Activated T-cell treated with anti-CD3 and anti-CD28 coated beads for 48 hours (primary cell): ENCODE data around the gene RGS3.
A peak's percentile ranks its signal among the peaks of the same experiment; 100 is the strongest.

Experiments
- DNase-seq: peaks from one replicate; pipeline ENCODE4 v3.0.0-alpha.2; 2020; ENCODE audit warnings: low read depth

The RGS3 gene

DNA sequence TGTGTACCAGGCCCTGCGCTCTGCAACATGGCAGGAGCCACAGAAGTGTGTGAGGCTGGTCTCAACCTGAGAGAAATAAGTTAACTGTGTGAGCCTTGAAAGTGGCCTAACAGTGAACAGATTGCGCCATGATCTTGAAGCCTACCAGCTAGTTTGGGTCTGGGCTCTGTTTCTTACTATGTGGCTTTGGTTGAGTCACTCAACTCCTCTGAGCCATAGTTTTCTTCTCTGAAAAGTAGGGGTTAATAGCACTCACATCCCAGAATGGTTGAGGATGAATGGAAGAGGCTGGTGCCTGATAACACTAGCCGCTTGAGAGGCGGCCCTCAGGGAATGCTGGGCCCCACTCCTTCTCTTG, 121.5 kb downstream of the RGS3 start:
- DNase-seq: no peak

DNA sequence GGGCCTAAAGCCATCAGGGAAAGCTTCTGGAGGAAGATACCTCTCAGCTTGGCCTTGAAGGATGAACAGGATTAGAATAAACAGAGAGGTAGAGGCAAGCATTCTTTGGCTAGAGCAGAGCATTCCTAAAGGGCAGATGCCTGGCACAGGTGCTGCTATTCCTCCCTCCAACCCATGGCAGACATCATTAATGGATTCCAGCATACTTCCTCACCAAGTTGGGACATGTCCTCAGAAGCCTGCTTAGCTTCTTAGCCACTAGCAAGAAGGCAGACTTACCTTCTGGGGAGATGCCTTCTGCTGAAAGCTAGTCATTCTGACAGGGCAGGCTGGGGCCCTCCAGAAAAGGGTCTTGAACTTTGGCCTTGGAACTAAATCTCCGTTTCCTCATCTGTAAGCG, 122.0 kb downstream of the RGS3 start:
- DNase-seq: no peak

- DNase-seq: no peak
These were observed 124.0 kb downstream of the RGS3 start for GRCh38 chr9:113587471-113588031.

DNA sequence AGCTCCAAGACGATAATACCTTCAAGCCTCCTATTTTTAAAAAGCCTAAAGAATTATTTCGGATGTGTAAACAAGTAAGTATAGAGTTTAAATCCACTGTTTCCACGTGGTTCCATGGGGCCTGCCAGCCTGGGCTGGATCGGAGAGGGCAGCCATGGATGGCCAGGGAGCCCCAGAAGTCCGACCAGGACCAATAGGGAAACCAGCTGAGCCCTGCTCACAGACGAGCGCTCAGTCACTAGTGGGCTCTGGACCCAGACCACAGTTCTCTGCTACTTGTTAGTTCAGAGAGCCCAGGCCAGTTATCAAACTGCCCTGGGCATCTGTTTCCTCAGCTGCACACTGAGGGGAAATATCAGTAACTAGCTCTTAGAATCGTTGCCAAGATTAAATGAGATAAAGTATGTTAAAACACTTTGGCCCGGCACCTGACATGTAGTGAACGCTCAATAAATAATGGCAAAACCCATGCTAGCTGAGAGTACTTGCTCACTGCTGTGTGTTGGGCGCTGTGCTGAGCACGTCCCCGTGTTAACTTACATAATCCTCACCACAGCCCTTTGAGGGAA, 124.8 kb downstream of the RGS3 start:
- no peak for DNase-seq

DNA sequence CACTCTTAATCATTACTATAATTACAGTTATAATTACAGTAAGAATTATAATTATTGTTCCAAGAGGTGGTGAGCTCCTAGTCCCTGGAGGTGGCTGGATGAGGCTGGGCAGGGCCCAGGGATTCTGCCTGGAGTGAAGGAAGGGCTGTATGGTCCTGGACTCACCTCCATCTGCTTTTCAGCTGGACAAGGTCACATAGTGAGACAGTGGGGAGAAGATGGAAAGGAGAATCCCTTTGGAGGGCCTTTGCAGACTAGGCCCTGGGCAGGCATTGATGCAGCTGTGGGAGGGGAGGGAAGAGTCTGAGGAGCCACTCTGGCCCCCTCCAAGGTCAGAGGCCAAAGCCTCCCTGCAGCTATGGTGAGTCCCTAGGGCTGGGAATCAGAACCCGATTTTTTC, 125.4 kb downstream of the RGS3 start:
- DNase-seq: no peak

- DNase-seq: no peak
These were observed 125.9 kb downstream of the RGS3 start for GRCh38 chr9:113589407-113589806.

- no peak for DNase-seq
These were observed 126.4 kb downstream of the RGS3 start for GRCh38 chr9:113589890-113590289.

DNA sequence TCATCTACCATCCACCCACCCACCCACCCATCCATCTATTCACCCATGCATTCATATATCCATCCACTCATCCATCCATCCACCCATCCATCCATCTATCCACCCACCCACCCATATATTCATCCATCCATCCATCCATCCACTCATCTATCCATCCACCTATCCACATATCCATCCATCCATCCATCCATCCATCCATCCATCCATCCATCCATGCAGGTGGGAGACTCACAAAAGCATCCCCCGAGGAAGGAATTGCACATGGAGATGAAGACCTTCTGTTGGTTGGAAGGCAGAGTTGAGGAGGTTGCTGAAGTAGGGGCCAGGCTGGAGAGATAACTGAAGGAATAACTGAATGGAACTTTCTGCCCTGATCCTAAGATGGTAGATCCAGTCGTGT, 126.9 kb downstream of the RGS3 start:
- no peak for DNase-seq

GRCh38 chr9:113590991-113591898, 127.7 kb downstream of the RGS3 start:
- DNase-seq: peak; percentile 71

DNA sequence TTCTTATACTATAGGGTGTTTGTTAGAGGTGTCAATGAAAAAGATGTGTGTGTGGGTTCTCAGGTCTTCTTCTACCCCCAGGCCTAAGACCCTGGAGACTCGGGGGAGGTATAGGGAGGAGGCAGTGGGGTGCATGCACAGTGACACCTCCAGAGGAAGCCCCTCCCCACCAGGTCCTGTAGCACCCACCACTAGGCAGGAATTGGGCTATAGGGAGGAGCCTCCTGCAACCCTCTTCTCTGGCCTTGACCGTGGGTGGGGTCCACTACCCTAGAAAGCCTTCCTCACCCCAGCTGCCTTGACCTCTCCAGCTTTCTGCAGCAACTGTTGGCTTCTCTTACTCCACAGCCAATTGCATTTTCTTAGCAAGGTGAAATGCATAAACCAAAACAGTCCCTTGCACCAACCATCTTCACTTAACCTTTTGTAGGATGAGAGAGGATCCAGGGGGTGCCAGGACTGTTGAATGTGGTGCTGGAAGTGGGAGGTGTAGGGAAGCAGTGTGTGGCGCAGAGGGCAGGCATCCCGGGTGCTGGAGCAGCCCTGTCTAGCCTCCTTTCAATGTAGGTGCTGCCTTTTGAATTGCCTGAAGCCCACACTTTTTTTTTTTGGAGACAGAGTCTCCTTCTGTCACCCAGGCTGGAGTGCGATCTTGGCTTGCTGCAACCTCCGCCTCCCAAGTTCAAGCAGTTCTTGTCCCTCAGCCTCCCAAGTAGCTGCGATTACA, 128.5 kb downstream of the RGS3 start:
- no peak for DNase-seq

GRCh38 chr9:113592876-113593575, 129.5 kb downstream of the RGS3 start:
- DNase-seq: no peak

GRCh38 chr9:113593682-113594281, 130.3 kb downstream of the RGS3 start:
- no peak for DNase-seq

DNA sequence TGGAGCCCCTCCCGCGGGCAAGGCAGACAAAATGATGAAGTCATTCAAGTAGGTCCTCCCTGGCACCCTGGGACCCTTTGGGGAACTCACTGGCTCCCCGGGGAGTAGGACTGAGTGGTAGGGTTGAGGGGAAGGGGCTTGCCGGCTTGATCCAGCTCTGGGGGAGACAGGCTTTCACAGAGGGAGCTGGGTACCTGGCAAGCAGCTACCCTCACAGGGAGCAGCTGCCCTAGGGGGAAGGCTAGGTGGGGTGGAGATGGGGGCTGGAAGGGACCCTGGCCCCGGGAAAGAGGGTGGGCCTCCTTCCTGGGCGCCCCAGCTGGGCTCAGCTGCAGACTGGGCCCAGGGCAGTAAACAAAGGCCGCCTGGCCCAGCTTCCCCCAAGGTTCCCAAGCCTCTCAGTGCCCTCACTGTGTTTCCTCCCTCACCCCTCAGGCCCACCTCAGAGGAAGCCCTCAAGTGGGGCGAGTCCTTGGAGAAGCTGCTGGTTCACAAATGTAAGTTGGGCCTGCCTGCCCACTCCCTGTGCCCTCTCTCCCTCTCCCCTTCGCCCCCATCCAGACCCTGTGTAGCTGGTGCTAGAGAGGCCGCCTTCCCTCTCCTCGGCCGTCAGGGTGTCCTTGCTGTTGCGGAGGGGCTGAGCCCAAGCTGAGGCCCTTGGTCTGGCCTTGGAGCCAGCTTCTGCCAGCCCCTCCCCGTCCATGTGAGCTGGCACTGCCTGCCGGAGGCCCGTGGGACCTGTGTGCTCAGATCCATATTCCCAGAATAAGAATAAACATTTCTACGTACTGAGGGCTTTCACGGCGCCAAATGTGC, 131.2 kb downstream of the RGS3 start:
- DNase-seq: no peak

DNA sequence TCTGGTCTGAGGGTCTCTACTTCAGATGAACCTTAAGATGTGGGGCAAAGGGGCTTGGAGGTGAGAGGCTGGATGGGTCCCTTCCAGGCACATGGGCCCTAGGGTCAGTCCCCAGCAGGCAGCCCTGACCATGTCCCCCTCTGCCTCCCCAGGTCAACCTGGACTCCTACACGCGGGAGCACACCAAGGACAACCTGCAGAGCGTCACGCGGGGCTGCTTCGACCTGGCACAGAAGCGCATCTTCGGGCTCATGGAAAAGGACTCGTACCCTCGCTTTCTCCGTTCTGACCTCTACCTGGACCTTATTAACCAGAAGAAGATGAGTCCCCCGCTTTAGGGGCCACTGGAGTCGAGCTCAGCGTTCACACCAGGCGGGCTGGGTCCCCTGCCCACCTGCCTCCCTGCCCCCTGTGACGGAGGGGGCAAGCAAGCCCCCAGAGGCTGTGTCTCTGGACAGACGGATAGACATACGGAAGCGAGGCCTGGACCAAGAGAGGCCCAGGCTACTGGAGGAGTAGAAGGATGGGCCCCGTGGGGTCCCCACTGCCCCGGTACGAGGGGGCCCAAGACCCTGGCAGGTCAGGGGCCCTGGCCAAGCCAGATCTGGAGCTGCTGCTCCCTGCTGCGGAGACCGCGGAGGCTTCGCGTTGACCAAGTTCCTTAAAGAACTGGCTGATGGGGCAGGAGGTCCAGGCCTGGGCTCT, 133.2 kb downstream of the RGS3 start:
- no peak for DNase-seq

DNA sequence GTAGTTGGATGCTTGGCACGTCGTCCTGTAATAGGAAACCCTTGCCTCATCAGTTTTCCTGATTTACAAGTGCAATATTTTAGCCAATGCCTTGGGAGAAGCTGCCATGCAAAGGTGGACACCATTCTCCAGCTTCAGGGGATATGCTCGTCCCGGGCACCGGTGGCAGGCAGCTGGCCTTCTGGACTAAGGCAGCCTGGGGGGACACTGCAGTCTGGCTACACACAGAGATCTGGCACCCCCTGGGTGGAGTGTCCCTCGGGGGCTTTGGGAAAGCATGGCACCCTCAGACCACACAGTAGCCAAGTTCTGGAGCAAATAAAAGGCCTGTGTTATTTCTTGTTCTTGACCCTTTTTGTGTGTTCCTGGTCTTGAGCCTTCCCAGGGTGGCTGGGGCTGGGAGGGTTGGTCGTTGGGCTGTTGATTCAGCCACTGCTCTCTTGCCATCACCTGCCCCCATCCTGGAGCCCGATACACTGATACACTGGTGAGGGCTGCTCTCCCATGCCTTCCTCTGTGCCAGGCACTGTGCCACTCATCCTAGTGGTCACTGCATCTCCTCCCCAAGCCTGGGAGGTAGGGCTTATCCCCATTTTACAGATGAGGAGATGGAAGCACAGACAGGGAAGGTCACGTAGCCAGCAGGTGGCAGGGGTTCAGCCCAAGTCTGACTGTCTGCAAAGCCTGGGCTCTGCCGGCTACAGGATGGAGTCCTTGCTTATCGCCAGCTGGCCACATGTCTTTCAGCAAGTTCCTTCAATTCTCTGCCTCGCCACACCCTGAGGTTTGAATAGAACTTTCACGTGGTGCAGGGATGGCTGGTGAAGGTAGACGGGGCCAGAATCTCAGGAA, 134.1 kb downstream of the RGS3 start:
- DNase-seq: no peak

DNA sequence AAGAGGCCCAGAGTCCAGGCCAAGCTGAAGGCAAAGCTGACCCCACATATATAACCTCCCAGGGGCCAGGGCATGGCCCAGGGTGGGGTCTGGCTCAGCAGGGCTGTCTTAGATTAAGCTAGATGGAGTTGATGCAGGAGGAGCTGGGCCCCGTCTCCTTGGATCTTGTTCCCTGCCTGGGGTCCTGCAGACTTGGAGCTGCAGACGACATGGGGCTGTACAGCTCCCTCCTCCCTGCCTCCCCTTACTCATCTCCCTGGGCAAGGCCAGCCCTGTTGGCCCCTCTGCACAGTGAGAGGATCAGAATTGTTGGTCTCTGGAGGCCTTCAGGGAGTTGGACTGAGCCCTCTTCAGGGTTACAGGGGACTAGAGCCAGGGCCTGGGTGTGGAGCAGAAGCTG, 134.9 kb downstream of the RGS3 start:
- no peak for DNase-seq

DNA sequence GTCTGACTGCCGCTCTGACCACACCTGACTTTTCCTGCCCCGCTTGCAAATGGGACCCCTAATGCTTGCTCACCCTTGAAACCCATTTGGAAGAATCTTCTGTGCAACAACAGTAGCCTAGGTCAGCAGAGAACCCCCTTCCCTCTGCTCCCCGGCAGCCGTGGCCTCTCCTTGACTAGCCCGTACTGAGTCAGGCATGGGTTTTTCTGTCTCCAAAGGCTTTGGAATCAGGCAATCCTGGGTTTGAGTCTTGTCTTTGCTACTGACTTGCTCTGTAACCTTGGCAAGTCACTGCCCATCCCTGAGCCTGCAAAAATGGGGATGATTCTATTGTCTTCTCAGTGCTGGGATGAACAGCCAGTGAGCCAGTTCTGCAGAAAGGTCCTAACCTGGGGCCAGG, 135.4 kb downstream of the RGS3 start:
- no peak for DNase-seq

- no peak for DNase-seq
These were observed 136.1 kb downstream of the RGS3 start for GRCh38 chr9:113599646-113600022.
